HL-60 (cell line): ENCODE data around the gene EYA4.

Source experiments
- DNase-seq, 2 experiments: peaks; one replicate each; pipeline ENCODE4 v3.0.0-alpha.2; 2010 to 2020; ENCODE audit warnings: low read depth in 1 of 2, low spot score in 1 of 2
- H3K27ac ChIP-seq: fragments of 250-450 bp; sonication (Bioruptor Pico); replicated peaks from 2 replicates; pipeline ENCODE4 v1.5.1; 2020; ENCODE audit warnings: mild to moderate bottlenecking, moderate library complexity
- H3K27me3 ChIP-seq: fragments of 250-450 bp; sonication (Bioruptor Pico); 2 replicates; pipeline ENCODE4 v1.5.1; 2021; ENCODE audit warnings: mild to moderate bottlenecking, moderate library complexity; ENCODE audit not compliant: insufficient read depth, poor library complexity, severe bottlenecking
- H3K4me3 ChIP-seq: replicated peaks from 2 replicates; pipeline ENCODE4 v1.5.1; 2011; ENCODE audit warnings: mild to moderate bottlenecking, control low read depth, low read length; ENCODE audit not compliant: insufficient read depth
- GABPA ChIP-seq: IDR thresholded peaks from 2 replicates; pipeline ENCODE4 v1.6.1; 2012; ENCODE audit warnings: low read depth
- POLR2AphosphoS5 ChIP-seq: IDR thresholded peaks from 2 replicates; pipeline ENCODE4 v1.6.1; 2012; ENCODE audit warnings: low read depth
- SPI1 ChIP-seq: IDR thresholded peaks from 2 replicates; pipeline ENCODE4 v1.6.1; 2012; ENCODE audit warnings: low read depth, mild to moderate bottlenecking, borderline replicate concordance
- TF ChIP-seq, protein P1 (sequence below): IDR thresholded peaks from one replicate; pipeline ENCODE4 v1.5.1; 2011; ENCODE audit warnings: low read length, control low read depth, inconsistent platforms; ENCODE audit not compliant: insufficient read depth
- TF ChIP-seq, protein P2 (sequence below): IDR thresholded peaks from 2 replicates; pipeline ENCODE4 v1.6.1; 2012; ENCODE audit warnings: low read depth; ENCODE audit not compliant: insufficient replicate concordance

The EYA4 gene

DNA sequence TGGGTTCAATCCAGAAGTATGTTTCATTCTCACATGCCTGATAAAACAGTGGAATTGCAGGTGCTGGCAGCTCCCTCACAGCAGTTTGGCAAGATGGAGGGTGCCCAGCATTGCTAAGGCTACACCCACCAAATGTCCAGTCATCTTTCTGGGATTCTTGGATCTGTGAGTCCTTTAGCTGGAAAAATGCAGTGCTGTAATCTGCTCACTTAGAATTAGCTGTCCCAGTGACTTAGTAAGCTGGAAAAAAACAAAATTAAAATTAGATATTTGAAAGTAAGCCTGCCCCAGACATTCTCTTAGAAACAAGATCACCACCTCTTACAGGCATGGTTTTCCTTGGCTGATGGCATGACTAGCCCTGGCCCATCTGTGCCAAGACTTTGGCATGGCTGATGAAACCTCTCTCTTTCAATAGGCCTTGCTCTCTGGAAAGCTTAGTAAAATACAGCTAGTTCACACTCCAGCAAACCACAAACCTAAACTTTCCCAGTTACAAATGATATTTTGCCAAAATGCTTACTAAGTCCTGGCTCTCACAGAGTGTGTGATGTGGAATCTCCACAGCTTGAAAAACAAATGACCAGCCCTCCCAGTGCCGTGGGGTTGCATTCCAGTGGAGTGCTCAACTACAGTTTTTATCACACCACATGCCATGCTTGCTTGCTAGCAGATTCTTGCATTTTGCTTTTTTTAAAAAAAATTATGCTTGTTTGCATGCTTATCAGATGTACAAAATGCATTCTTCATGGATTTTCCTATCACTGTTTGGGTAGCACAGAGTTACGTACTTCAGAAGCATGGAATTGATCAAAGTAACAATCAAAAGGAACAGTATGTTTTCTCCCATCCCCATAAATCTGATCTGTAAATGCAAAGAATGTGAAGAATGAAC is 261.5 kb downstream of the EYA4 start:
- H3K27ac ChIP-seq = no peak overlapping the region
- DNase-seq = no peak
- no peaks in the 10 kb centered on the region for H3K27me3 ChIP-seq
- H3K4me3 ChIP-seq = no peak overlapping the region
- TF ChIP-seq GABPA (no peak), SPI1 (no peak), POLR2AphosphoS5 (no peak)
- TF ChIP-seq, protein P1, sequence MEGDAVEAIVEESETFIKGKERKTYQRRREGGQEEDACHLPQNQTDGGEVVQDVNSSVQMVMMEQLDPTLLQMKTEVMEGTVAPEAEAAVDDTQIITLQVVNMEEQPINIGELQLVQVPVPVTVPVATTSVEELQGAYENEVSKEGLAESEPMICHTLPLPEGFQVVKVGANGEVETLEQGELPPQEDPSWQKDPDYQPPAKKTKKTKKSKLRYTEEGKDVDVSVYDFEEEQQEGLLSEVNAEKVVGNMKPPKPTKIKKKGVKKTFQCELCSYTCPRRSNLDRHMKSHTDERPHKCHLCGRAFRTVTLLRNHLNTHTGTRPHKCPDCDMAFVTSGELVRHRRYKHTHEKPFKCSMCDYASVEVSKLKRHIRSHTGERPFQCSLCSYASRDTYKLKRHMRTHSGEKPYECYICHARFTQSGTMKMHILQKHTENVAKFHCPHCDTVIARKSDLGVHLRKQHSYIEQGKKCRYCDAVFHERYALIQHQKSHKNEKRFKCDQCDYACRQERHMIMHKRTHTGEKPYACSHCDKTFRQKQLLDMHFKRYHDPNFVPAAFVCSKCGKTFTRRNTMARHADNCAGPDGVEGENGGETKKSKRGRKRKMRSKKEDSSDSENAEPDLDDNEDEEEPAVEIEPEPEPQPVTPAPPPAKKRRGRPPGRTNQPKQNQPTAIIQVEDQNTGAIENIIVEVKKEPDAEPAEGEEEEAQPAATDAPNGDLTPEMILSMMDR = no peak
- TF ChIP-seq, protein P2, sequence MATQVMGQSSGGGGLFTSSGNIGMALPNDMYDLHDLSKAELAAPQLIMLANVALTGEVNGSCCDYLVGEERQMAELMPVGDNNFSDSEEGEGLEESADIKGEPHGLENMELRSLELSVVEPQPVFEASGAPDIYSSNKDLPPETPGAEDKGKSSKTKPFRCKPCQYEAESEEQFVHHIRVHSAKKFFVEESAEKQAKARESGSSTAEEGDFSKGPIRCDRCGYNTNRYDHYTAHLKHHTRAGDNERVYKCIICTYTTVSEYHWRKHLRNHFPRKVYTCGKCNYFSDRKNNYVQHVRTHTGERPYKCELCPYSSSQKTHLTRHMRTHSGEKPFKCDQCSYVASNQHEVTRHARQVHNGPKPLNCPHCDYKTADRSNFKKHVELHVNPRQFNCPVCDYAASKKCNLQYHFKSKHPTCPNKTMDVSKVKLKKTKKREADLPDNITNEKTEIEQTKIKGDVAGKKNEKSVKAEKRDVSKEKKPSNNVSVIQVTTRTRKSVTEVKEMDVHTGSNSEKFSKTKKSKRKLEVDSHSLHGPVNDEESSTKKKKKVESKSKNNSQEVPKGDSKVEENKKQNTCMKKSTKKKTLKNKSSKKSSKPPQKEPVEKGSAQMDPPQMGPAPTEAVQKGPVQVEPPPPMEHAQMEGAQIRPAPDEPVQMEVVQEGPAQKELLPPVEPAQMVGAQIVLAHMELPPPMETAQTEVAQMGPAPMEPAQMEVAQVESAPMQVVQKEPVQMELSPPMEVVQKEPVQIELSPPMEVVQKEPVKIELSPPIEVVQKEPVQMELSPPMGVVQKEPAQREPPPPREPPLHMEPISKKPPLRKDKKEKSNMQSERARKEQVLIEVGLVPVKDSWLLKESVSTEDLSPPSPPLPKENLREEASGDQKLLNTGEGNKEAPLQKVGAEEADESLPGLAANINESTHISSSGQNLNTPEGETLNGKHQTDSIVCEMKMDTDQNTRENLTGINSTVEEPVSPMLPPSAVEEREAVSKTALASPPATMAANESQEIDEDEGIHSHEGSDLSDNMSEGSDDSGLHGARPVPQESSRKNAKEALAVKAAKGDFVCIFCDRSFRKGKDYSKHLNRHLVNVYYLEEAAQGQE = no peak

DNA sequence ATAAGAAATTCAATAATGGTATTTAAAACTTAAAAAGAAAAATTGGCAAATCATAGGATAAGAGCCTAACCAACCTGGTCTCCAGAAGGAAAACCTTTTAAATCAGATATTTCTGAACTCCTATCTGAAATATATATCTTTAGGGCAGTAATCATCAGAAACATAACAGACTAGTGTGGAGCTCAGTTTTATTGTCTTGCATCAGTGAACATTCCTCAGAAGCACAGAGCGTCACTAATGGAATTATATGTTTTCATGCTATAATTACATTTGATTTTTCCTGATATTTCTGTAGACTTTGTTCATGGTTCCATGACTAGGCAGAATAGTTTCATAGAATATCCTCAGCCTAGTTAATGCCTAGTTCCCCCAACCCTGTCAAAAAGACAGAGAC is 262.2 kb downstream of the EYA4 start:
- Histone ChIP-seq H3K27me3 (no peaks in the 10 kb centered on the region), H3K27ac (no peak overlapping the region), H3K4me3 (no peak overlapping the region)
- DNase-seq = no peak
- TF ChIP-seq POLR2AphosphoS5 = no peak
- no peak for TF ChIP-seq SPI1
- no peak for TF ChIP-seq GABPA
- TF ChIP-seq, protein P2 = no peak
- TF ChIP-seq, protein P1 = no peak

DNA sequence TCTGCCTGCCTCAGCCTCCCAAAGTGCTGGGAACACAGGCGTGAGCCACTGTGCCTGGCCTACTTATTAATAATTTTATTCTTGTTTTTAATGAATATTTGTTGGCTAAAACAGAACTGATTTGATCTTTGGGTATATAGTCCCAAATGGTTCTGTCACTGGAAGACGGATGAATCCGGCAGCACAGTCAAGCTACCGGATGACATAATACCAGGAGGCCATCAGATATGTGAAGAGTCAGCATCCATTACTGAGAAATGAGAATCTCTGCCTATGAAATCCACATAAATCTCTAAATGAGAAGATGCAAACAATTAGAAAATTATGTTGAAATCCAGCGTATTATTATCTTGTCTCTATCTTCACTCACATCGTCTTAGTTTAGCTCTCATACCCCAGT is 263.0 kb downstream of the EYA4 start:
- TF ChIP-seq, protein P1 = no peak
- TF ChIP-seq POLR2AphosphoS5 = no peak
- TF ChIP-seq, protein P2 = no peak
- TF ChIP-seq GABPA = no peak
- TF ChIP-seq SPI1 = no peak
- no peak for DNase-seq
- no peaks in the 10 kb centered on the region for H3K27me3 ChIP-seq
- H3K27ac ChIP-seq = no peak overlapping the region
- H3K4me3 ChIP-seq = no peak overlapping the region
